Ascending aorta (tissue), 2 donors: Measurements from ENCODE around the gene AADACL2. TPM values are rescaled to one million over a fixed set of nuclear protein-coding genes. Genes with fewer than 3 reads are reported as not detected.
"Not testable (repeated sequence)": the region's sequence is repeated elsewhere in the genome, so short reads cannot be mapped to it uniquely, and the experiment has no call there.

Source experiments
- DNase-seq, 2 donors: peaks; one replicate each; pipeline ENCODE4 v3.0.0-alpha.2; 2019; ENCODE audit warnings: low spot score in 2 of 2
- H3K27ac ChIP-seq, 2 donors: fragments of 200-600 bp; sonication (generic); one replicate each; pipeline ENCODE4 v1.5.1; 2016 to 2017; ENCODE audit warnings: mild to moderate bottlenecking in 1 of 2
- H3K27me3 ChIP-seq: fragments of 200-600 bp; sonication (generic); one replicate; pipeline ENCODE4 v1.5.1; 2017
- H3K36me3 ChIP-seq, 2 donors: fragments of 200-600 bp; sonication (generic); one replicate each; pipeline ENCODE4 v1.5.1; 2016
- H3K4me1 ChIP-seq, 2 donors: fragments of 200-600 bp; sonication (generic); one replicate each; pipeline ENCODE4 v1.5.1; 2016 to 2017; ENCODE audit warnings: mild to moderate bottlenecking in 1 of 2
- H3K4me3 ChIP-seq, 2 donors: fragments of 200-600 bp; sonication (generic); one replicate each; pipeline ENCODE4 v1.5.1; 2016 to 2017; ENCODE audit warnings: mild to moderate bottlenecking in 1 of 2
- H3K9me3 ChIP-seq, 2 donors: fragments of 200-600 bp; sonication (generic); one replicate each; pipeline ENCODE4 v1.5.1; 2016
- intact Hi-C: fragments of 100-400 bp; cut with DNase I; formaldehyde crosslinking; loops from one replicate; pipeline ENCODE4 v1.15.1; 2023
- total RNA-seq: library from RNA; depleted of rRNA; stranded (reverse); fragments of >200 nt; gene quantifications from one replicate; pipeline ENCODE4 v1.1.0, GENCODE V29; 2016
- TF ChIP-seq, protein P1 (sequence below), 3 experiments: fragments of 200-600 bp in 2 of 3; fragments of 450-650 bp in 1 of 3; sonication (generic) in 2 of 3; IDR thresholded peaks; one replicate each; pipeline ENCODE4 v1.5.1; 2016 to 2019; ENCODE audit warnings: antibody characterized with exemption in 3 of 3, mild to moderate bottlenecking in 1 of 3, moderate library complexity in 1 of 3

AADACL2 gene
- total RNA-seq, 1 donor from 2014 or later: not detected

DNA sequence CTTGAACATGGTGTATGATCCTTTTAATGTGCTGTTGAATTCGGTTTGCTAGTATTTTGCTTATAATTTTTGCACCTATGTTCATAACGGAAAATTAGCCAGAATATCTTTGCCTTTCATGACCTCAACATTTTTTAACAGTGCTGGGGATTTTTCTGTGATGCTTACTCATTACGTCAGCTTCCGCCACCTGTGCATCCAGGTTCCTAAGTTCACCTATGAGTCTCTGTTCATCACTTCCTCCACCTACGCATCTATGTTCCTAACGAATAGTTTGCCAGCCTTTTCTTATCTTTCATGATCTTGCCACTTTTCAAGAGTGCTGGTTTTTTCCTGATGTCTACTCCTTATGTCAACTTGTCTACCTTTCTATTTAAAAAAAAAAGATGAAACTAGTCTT is 16.5 kb downstream of the AADACL2 start:
- Histone ChIP-seq H3K4me1 (no peaks in the 10 kb centered on the region), H3K36me3 (no peaks in the 10 kb centered on the region), H3K9me3 (peaks cover 0 to 5% of the 10 kb centered on the region in 2 donors), H3K27me3 (no peaks in the 10 kb centered on the region), H3K4me3 (no peak overlapping the region), H3K27ac (no peak overlapping the region)
- TF ChIP-seq, protein P1, sequence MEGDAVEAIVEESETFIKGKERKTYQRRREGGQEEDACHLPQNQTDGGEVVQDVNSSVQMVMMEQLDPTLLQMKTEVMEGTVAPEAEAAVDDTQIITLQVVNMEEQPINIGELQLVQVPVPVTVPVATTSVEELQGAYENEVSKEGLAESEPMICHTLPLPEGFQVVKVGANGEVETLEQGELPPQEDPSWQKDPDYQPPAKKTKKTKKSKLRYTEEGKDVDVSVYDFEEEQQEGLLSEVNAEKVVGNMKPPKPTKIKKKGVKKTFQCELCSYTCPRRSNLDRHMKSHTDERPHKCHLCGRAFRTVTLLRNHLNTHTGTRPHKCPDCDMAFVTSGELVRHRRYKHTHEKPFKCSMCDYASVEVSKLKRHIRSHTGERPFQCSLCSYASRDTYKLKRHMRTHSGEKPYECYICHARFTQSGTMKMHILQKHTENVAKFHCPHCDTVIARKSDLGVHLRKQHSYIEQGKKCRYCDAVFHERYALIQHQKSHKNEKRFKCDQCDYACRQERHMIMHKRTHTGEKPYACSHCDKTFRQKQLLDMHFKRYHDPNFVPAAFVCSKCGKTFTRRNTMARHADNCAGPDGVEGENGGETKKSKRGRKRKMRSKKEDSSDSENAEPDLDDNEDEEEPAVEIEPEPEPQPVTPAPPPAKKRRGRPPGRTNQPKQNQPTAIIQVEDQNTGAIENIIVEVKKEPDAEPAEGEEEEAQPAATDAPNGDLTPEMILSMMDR (IDR thresholded peaks at IDR 0.05): no peak
- intact Hi-C loops: no loop called here
- no peak for DNase-seq

DNA sequence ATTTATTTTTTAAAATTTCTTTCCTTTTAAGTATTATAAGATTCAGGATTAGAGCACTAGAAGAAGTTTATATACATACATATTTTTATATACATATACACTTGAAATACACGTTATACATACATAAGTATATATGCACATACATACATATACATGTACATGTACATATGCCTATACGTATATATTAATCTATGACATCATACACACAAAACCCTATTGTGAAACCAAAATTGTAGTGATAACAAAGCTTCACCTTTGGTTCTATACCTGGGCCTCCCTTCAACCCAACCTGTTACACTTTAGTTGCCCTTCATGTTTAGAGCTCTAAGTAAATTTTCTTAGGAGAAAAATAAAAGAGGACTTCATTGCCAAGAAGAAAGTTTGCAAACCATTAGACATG is 17.0 kb downstream of the AADACL2 start:
- TF ChIP-seq, protein P1 (IDR thresholded peaks at IDR 0.05): no peak
- Histone ChIP-seq H3K9me3 (peaks cover 0 to 5% of the 10 kb centered on the region in 2 donors), H3K27ac (no peak overlapping the region), H3K36me3 (no peaks in the 10 kb centered on the region), H3K27me3 (no peaks in the 10 kb centered on the region), H3K4me1 (no peaks in the 10 kb centered on the region), H3K4me3 (no peak overlapping the region)
- no peak for DNase-seq
- intact Hi-C loops: no loop called here

DNA sequence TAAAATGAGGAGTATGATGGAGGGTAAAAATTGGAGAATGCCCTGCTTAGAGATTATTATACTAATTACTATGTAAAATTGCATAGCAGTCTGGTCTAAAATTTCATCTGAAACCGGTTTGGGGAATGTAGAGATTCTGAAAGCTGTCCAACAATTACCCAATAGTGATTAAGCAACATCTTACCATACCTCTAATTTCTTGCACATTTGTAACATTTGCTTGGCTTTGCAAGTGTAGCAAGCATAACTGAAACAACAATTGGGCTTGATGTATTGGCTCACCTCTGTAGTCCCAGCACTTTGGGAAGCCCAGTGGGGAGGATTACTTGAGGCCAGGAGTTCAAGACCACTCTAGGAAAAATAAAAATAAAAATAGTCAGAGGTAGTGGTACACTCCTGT is 17.4 kb downstream of the AADACL2 start:
- TF ChIP-seq, protein P1 (IDR thresholded peaks at IDR 0.05): no peak
- DNase-seq: no peak
- Histone ChIP-seq H3K27me3 (no peaks in the 10 kb centered on the region), H3K27ac (no peak overlapping the region), H3K36me3 (no peaks in the 10 kb centered on the region), H3K9me3 (peaks cover 0 to 5% of the 10 kb centered on the region in 2 donors), H3K4me3 (no peak overlapping the region), H3K4me1 (no peaks in the 10 kb centered on the region)
- intact Hi-C loops: no loop called here

DNA sequence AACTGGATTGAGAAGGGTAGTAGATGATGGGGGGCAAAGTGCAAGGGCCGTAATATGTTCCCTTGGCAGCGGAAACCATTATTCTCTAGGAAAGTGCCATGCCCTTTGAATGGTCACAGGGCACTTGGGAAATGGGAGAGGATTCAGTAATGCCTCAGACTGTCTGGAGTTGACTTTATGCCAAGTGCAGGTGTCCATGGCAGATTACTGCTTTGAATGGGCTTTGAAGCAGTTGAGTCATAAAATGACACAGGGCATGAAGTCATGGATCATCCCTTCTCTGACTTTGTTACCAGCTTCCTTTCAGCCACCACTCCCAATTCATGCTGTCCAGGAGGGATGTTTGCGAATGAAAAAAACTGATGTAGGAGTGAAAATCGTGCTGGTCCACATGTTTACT is 20.1 kb downstream of the AADACL2 start:
- H3K27me3 ChIP-seq: no peaks in the 10 kb centered on the region
- H3K4me3 ChIP-seq: no peak overlapping the region
- intact Hi-C loops: no loop called here
- H3K4me1 ChIP-seq: no peaks in the 10 kb centered on the region
- DNase-seq: no peak
- H3K36me3 ChIP-seq: no peaks in the 10 kb centered on the region
- no peak overlapping the region for H3K27ac ChIP-seq
- H3K9me3 ChIP-seq: peaks cover 0 to 2% of the 10 kb centered on the region in 2 donors
- TF ChIP-seq, protein P1 (IDR thresholded peaks at IDR 0.05): no peak

DNA sequence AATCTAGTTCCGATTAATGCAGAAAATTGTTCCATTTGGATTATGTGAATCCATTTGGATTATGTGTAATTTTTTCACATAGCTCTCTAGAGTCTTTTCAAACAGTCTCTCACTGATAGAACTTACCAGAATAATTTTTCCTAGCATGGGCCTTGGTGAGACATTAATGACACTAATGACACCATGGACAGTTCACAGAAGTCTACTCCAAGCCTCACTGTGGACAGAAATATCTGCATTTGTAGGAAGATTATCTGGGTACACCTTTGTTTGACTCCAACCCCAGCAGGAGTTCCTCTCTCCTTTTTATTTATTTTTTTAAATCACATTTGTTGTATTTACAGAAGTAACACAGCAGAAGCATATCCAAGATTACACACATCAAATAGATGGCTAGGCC is 27.9 kb downstream of the AADACL2 start:
- no peaks in the 10 kb centered on the region for H3K36me3 ChIP-seq
- TF ChIP-seq, protein P1 (IDR thresholded peaks at IDR 0.05): no peak
- no peaks in the 10 kb centered on the region for H3K4me1 ChIP-seq
- H3K27me3 ChIP-seq: no peaks in the 10 kb centered on the region
- H3K9me3 ChIP-seq: no peaks in the 10 kb centered on the region
- H3K4me3 ChIP-seq: no peak overlapping the region
- H3K27ac ChIP-seq: no peak overlapping the region
- intact Hi-C loops: no loop called here
- DNase-seq: no peak

DNA sequence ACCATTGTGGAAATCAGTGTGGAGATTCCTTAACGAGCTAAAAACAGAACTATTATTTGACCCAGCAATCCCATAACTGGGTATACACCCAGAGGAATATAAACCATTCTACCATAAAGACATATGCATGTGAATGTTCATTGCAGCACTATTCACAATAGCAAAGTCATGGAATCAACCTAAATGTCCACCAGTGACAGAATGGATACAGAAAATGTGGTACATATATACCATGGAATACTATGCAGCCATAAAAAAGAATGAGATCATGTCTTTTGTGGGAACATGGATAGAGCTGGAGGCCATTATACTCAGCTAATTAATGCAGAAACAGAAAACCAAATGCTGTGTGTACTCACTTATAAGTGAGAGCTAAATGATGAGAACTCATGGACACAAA is 31.0 kb downstream of the AADACL2 start:
- DNase-seq, H3K36me3 ChIP-seq, H3K4me1 ChIP-seq, H3K27ac ChIP-seq, intact Hi-C loops, H3K27me3 ChIP-seq, H3K4me3 ChIP-seq, H3K9me3 ChIP-seq: not testable (repeated sequence)
